ENCODE results near the gene FRMPD1. TPM values are rescaled to one million over a fixed set of nuclear protein-coding genes. Genes with fewer than 3 reads are reported as not detected.
A peak's percentile ranks its signal among the peaks of the same experiment; 100 is the strongest.
"Not testable (repeated sequence)": the region's sequence is repeated elsewhere in the genome, so short reads cannot be mapped to it uniquely, and the experiment has no call there.

Gene FRMPD1
- total RNA-seq, 1 donor from 2014 or later, result not detected

DNA sequence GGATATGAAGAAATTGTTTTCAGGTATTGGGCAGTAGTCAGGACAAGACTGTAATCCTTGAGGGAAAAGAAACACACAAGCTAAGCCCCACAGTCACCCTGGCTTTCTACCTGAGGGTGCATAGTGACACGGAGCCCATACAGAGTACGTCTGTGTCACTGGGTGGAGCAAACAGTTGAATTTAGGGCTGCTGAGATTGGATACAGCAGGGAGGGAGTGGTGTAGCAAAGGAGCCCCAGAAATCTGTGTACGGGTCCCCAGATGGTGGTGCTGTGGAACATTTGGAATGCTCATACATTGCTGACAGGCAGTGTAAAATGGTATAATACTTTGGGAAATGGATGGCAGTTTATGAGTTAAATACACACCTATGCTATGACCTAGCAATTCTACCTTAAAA is 108.0 kb downstream of the FRMPD1 start:
- H3K9me3 ChIP-seq, result no peaks in the 10 kb centered on the region
- peaks cover 5% of the 10 kb centered on the region for H3K4me1 ChIP-seq
- no peaks in the 10 kb centered on the region for H3K27me3 ChIP-seq
- no peak for DNase-seq
- TF ChIP-seq, protein P1, sequence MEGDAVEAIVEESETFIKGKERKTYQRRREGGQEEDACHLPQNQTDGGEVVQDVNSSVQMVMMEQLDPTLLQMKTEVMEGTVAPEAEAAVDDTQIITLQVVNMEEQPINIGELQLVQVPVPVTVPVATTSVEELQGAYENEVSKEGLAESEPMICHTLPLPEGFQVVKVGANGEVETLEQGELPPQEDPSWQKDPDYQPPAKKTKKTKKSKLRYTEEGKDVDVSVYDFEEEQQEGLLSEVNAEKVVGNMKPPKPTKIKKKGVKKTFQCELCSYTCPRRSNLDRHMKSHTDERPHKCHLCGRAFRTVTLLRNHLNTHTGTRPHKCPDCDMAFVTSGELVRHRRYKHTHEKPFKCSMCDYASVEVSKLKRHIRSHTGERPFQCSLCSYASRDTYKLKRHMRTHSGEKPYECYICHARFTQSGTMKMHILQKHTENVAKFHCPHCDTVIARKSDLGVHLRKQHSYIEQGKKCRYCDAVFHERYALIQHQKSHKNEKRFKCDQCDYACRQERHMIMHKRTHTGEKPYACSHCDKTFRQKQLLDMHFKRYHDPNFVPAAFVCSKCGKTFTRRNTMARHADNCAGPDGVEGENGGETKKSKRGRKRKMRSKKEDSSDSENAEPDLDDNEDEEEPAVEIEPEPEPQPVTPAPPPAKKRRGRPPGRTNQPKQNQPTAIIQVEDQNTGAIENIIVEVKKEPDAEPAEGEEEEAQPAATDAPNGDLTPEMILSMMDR (IDR thresholded peaks at IDR 0.05), result no peak
- H3K4me3 ChIP-seq, result no peak overlapping the region
- ATAC-seq, result no peak
- peaks cover 3% of the 10 kb centered on the region for H3K36me3 ChIP-seq
- intact Hi-C loops (cut with DNase I), result no loop called here
- H3K27ac ChIP-seq, result no peak overlapping the region

DNA sequence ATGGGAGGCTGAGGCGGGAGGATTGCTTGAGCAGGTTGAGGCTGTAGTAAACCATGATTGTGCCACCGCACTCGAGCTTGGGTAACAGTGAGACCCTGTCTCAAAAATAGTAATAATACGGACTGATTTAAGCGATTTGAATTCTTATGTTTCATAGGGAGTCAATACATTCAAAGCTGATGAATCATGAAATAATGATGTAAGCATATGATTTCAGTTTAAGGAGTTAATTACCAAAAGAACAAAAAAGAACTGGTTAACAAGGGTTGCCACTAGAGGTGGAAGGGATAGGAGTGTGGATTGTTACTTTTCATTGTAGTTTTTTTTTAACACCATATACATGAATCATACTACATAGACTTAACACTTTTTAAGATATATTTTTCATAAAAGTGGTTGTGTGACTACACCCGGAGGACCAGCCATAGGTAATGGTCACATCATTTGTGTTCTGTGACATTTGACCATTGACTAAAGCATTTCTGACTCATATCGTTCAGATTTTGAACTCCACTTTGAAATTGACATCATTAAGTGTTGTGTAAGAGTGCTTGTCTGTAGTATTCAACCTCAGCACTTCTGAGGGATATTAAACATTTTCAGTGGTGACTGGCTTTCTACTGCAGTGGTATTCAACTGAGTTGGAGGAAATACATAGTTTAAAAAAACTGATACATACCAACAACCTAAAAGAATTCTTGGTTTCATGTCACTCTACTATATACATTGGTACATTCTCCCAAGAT is 109.8 kb downstream of the FRMPD1 start:
- no peaks in the 10 kb centered on the region for H3K9me3 ChIP-seq
- intact Hi-C loops (cut with DNase I), result no loop called here
- H3K27ac ChIP-seq, result no peak overlapping the region
- peaks cover 16% of the 10 kb centered on the region for H3K36me3 ChIP-seq
- TF ChIP-seq, protein P1 (IDR thresholded peaks at IDR 0.05), result no peak
- H3K4me1 ChIP-seq, result no peaks in the 10 kb centered on the region
- no peak overlapping the region for H3K4me3 ChIP-seq
- DNase-seq (no peak), ATAC-seq (peak; percentile 45)
- no peaks in the 10 kb centered on the region for H3K27me3 ChIP-seq

DNA sequence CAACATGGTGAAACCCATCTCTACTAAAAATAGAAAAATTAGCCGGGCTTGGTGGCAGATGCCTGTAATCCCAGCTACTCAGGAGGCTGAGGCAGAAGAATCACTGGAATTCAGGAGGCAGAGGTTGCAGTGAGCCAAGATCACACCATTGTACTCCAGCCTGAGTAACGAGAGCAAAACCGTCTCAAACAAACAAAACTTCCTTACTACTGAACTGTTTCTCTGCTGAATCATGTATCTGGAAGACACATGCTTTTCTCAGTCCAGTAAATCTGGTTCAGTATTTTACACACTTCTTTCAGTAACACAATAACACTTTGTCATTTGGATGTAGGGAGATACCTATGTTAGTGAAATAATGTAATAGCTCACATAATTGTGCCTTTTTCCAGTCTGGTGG is 110.8 kb downstream of the FRMPD1 start:
- ATAC-seq, result no peak
- H3K9me3 ChIP-seq, result no peaks in the 10 kb centered on the region
- TF ChIP-seq, protein P1 (IDR thresholded peaks at IDR 0.05), result no peak
- H3K4me3 ChIP-seq, result no peak overlapping the region
- intact Hi-C loops (cut with DNase I), result no loop called here
- H3K36me3 ChIP-seq, result peaks cover 16% of the 10 kb centered on the region
- H3K27me3 ChIP-seq, result no peaks in the 10 kb centered on the region
- no peak for DNase-seq
- no peaks in the 10 kb centered on the region for H3K4me1 ChIP-seq
- H3K27ac ChIP-seq, result no peak overlapping the region

DNA sequence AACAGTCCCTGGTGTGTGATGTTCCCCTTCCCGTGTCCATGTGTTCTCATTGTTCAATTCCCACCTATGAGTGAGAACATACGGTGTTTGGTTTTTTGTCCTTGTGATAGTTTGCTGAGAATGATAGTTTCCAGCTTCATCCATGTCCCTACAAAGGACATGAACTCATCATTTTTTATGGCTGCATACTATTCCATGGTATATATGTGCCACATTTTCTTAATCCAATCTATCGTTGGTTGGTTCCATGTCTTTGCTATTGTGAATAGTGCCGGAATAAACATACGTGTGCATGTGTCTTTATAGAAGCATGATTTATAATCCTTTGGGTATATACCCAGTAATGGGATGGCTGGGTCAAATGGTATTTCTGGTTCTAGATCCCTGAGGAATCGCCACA is 114.5 kb downstream of the FRMPD1 start:
- H3K27ac ChIP-seq; H3K4me3 ChIP-seq; H3K4me1 ChIP-seq; intact Hi-C loops (cut with DNase I); DNase-seq; ATAC-seq; H3K27me3 ChIP-seq; H3K9me3 ChIP-seq: not testable (repeated sequence)
- H3K36me3 ChIP-seq, result peaks cover 29% of the 10 kb centered on the region

DNA sequence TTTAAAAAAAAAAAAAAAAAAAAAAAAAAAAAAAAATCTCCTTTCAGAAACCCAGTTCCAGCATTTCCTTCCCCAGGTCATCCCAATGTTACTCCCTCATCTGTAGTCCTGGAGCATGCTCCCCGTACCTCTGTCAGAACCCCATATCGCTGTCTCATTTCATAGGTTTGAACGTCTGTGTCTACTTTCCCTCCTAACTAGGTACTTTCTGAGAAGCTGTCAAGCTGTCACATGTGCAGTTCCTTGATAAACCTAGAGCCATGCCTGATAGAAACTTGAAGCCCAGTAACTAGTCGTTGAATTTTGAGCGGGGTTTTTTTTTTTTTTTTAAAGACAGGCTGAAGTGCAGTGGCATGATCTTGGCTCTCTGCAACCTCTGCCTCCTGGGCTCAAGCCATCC is 118.6 kb downstream of the FRMPD1 start:
- TF ChIP-seq, protein P1 (IDR thresholded peaks at IDR 0.05), result no peak
- DNase-seq (no peak), ATAC-seq (no peak)
- Histone ChIP-seq H3K4me3 (no peak overlapping the region), H3K27ac (no peak overlapping the region), H3K4me1 (no peaks in the 10 kb centered on the region), H3K27me3 (no peaks in the 10 kb centered on the region), H3K9me3 (no peaks in the 10 kb centered on the region), H3K36me3 (peaks cover 56% of the 10 kb centered on the region)
- intact Hi-C loops (cut with DNase I), result no loop called here

DNA sequence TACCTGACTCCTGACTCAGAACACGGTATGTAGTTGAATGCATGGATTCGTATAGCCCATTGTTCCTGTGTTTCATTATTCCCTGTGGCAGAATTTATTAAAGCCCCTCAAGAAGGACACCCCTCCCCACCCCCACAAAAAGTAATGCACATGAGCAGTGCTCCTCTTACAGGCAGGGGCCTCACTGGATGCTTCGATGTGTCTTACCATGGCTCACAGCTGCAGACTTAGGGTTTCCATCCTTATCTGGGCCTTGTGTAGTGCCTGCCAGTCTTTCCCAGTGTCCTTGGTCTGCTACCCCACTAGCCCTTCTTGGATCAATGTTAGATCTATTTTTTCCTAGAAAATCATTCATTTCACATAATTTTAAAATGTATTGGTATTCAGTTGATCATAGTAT is 119.2 kb downstream of the FRMPD1 start:
- ATAC-seq (no peak), DNase-seq (no peak)
- Histone ChIP-seq H3K4me1 (no peaks in the 10 kb centered on the region), H3K4me3 (no peak overlapping the region), H3K36me3 (peaks cover 56% of the 10 kb centered on the region), H3K9me3 (no peaks in the 10 kb centered on the region), H3K27me3 (no peaks in the 10 kb centered on the region), H3K27ac (no peak overlapping the region)
- intact Hi-C loops (cut with DNase I), result no loop called here
- TF ChIP-seq, protein P1 (IDR thresholded peaks at IDR 0.05), result no peak

All from upper lobe of right lung (tissue), 1 donor.